Left lobe of liver (tissue), 2 donors: ENCODE measurements around the gene DSCAM. TPM values are rescaled to one million over a fixed set of nuclear protein-coding genes. Genes with fewer than 3 reads are reported as not detected.
"Not testable (repeated sequence)": the region's sequence is repeated elsewhere in the genome, so short reads cannot be mapped to it uniquely, and the experiment has no call there.

Source experiments
- ATAC-seq: fragments of 200-7000 bp; cut with Tn5 transposase; one replicate; pipeline ENCODE4 v1.9.1; 2020; ENCODE audit warnings: mild to moderate bottlenecking, moderate library complexity
- DNase-seq: peaks from one replicate; pipeline ENCODE4 v3.0.0-alpha.2; 2020; ENCODE audit warnings: low spot score
- total RNA-seq: library from RNA; stranded (reverse); gene quantifications from one replicate; pipeline ENCODE4 v1.2.1, GENCODE V29; 2021
- donor health status: DM: no; HTN: no; CAD: no; lungs with moderate emphysema.
- donor health status: DM: no; HTN: yes; CAD: no.

DSCAM gene
- total RNA-seq, 1 donor from 2014 or later, result 0.10 TPM

- no peak for DNase-seq
- no peak for ATAC-seq
Measured at GRCh38 chr21:40029888-40030287, 817.1 kb downstream of the DSCAM start.

- not testable (repeated sequence) for ATAC-seq, DNase-seq
Measured at GRCh38 chr21:40028393-40028792, 818.6 kb downstream of the DSCAM start.

DNA sequence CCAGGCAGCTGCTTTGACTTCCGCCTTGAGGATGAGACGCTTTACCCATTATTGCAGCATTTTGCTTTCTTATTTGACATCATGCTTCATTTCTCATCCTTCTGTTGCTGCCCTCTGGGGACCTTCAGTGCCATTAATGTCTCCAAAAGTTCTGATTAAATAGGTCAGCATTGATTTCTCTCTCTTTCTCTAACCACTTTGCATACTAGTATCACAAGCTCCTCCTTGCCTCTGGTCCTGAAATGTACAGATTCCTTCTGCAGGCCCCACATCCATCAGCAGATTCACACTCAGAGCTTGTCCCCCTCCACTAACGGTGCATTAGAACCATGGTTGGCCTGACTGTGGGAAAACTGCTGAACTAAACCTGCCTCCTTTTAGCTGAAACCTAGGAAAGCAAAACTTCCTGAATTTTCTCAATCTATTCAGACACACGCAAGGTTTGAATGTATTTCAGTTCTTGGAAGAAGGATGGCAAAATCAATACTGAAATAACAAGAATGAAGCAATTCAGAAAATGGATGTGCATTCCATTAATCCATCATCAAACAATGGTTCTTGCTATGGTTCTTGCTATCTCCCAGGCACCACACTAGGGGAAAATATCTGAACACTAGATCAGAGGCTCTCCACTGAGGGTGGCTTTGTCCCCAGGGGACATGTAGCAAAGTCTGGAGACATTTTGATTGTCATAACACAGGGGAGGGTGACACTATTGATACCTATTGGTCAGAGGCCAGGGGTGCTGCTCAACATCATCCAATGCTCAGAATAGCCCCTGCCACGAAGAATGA lies 825.2 kb downstream of the DSCAM start:
- no peak for DNase-seq
- ATAC-seq, result no peak

DNA sequence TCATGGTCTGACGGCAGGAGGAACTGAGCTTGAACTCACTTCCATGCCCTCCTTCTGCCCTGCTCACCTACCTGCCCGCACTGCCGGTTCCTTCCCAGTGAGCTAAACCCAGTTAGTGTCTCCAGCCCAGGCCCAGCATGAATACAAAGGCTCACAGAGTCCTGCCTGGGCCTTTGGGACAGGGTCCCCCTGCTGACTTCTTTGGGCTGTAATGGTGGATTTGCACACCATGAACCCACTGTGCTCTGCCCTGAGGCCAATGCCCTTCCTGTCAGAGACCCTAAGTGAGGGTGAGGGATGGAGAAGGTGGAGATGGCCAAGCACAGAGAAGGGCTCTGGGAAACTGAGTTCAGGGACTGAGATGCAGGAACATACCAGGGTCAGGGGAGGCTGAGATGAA lies 826.3 kb downstream of the DSCAM start:
- ATAC-seq (no peak), DNase-seq (no peak)

DNA sequence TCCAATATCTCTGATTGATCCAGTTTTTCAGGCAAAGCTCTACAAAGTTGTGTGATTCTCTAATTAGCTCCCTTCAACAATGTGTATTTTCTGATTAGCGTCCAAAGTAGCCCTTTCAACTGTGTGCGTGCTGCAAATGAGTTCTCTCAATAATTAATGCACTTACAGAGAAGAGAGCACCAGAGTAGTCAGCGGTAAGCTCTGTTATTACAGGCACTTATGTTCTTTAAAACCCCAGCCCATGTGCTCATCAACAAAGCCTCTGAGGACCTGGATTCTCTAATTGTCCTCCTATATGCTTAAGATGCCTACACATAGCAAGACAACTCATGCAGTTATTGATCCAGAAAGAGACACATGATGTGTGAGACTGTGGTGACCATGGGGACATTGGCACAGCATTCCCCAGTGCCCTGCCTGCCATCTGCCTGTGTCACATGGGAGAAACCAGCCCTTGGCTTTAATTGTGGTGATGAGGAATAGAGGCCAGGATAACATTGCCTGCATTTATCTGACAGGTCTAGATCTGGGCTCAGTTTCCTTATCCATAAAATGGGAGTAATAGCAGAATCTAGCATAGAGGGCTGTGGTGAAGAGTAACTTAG lies 828.0 kb downstream of the DSCAM start:
- DNase-seq (no peak), ATAC-seq (no peak)

- no peak for ATAC-seq
- DNase-seq, result no peak
Measured at GRCh38 chr21:40016667-40017066, 830.3 kb downstream of the DSCAM start.

- no peak for DNase-seq
- no peak for ATAC-seq
Measured at GRCh38 chr21:40016234-40016633, 830.7 kb downstream of the DSCAM start.

- no peak for ATAC-seq
- DNase-seq, result no peak
Measured at GRCh38 chr21:40015818-40016217, 831.1 kb downstream of the DSCAM start.

DNA sequence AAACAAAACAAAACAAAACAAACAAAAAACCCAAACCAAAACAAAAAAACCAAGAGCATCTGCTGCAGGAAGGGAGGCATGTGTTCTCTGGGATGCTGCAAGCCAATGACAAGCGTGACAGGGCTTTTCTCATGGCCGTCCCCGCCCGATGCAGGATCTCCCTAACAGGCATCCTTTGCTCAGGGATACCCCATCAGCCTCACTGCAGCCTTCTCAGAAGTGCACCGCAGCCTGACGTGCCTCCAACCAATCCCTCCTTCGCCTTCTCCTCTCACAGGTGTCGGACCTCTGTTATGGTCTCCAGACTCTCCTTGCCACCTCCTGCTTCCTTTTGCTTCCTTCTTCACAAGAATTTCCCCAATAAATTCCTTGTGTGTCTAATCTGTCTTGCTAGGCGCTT lies 832.6 kb downstream of the DSCAM start:
- no peak for DNase-seq
- ATAC-seq, result no peak

GRCh38 chr21:40013001-40013735 lies 833.8 kb downstream of the DSCAM start:
- no peak for ATAC-seq
- no peak for DNase-seq

DNA sequence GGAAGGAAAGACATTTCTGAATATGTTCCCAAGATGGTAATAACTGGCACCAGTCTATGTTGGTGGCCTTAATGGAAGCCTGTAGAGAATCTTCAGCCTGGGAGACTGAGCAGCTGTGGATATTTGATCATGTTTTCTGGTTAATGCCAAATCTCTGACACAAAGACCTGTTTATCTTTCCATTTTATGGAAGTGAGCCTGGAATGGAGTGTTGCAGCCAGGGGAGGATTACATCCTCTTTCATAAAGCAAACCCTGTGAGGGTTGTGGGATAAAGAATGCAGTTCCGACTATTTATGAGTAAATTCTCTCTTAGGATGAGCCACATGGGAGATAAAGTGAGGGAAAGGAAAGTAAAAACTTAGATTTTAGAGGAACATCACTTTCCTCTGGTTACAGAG lies 835.6 kb downstream of the DSCAM start:
- DNase-seq (no peak), ATAC-seq (no peak)

DNA sequence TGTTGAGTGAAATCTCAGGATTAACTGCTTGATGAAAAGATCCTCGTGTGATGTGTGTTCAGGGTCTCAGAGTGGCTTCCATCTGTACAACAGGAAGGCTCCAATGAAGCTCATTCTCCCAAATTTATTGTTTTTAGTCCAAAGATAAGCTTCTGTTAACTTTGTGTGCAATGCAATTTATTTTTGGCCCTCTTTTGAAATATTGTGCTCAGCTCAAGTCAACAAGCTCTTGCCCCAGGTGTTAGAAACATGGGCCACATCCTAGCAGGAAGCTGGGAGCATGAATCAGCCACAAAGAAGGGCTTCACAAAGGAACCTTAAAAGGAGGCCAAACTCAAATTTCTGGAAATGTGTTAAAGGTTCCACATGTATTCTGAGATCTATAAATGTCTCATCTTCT lies 844.0 kb downstream of the DSCAM start:
- no peak for DNase-seq
- ATAC-seq, result no peak

GRCh38 chr21:39984286-39984991 lies 862.5 kb downstream of the DSCAM start:
- ATAC-seq, result no peak
- DNase-seq, result no peak

- DNase-seq, result no peak
- no peak for ATAC-seq
Measured at GRCh38 chr21:39980241-39980820, 866.6 kb downstream of the DSCAM start.

GRCh38 chr21:39979321-39979720 lies 867.6 kb downstream of the DSCAM start:
- DNase-seq (no peak), ATAC-seq (no peak)

GRCh38 chr21:39976800-39977199 lies 870.2 kb downstream of the DSCAM start:
- no peak for DNase-seq
- ATAC-seq, result no peak

GRCh38 chr21:39972976-39973770 lies 873.8 kb downstream of the DSCAM start:
- DNase-seq (no peak), ATAC-seq (no peak)

- no peak for DNase-seq
- ATAC-seq, result no peak
Measured at GRCh38 chr21:39972471-39972870, 874.5 kb downstream of the DSCAM start.

GRCh38 chr21:39971956-39972355 lies 875.0 kb downstream of the DSCAM start:
- no peak for ATAC-seq
- no peak for DNase-seq

GRCh38 chr21:39969691-39970364 lies 877.1 kb downstream of the DSCAM start:
- ATAC-seq (no peak), DNase-seq (no peak)
